ENCODE results near the gene SAMD15. TPM values are rescaled to one million over a fixed set of nuclear protein-coding genes. Genes with fewer than 3 reads are reported as not detected.

The SAMD15 gene
- total RNA-seq, 4 donors from 2014 or later, result 4.8 to 9.5 (median 7.3) TPM

- Histone ChIP-seq H3K27me3 (no peaks in the 10 kb centered on the region), H3K4me1 (no peaks in the 10 kb centered on the region), H3K27ac (no peak overlapping the region), H3K36me3 (peaks cover 14 to 25% of the 10 kb centered on the region in 2 donors), H3K4me3 (replicated peaks in 1 of 3) (no peak overlapping the region), H3K9me3 (no peaks in the 10 kb centered on the region)
- no peak for DNase-seq
- intact Hi-C loops (cut with DNase I), result no loop called here
- WGBS, 2 donors, result 85 to 97% methylated on average over 3 of the region's 3 CpGs
- TF ChIP-seq POLR2A (IDR thresholded peaks at IDR 0.05) (no peak), CTCF (IDR thresholded peaks at IDR 0.05) (no peak)
These were observed 32.7 kb upstream of the SAMD15 start for GRCh38 chr14:77344377-77344996.

- Histone ChIP-seq H3K27ac (no peak overlapping the region), H3K27me3 (no peaks in the 10 kb centered on the region), H3K9me3 (no peaks in the 10 kb centered on the region), H3K36me3 (peaks cover 9 to 15% of the 10 kb centered on the region in 2 donors), H3K4me3 (replicated peaks in 1 of 3) (no peak overlapping the region), H3K4me1 (no peaks in the 10 kb centered on the region)
- 83 to 88% methylated on average over 2 of the region's 2 CpGs for WGBS, 2 donors
- TF ChIP-seq POLR2A (IDR thresholded peaks at IDR 0.05) (no peak), CTCF (IDR thresholded peaks at IDR 0.05) (no peak)
- intact Hi-C loops (cut with DNase I), result no loop called here
- DNase-seq, result no peak
These were observed 30.7 kb upstream of the SAMD15 start for GRCh38 chr14:77346495-77346894.

- Histone ChIP-seq H3K27ac (no peak overlapping the region), H3K36me3 (peaks cover 2 to 7% of the 10 kb centered on the region in 2 donors), H3K27me3 (no peaks in the 10 kb centered on the region), H3K4me3 (replicated peaks in 1 of 3) (no peak overlapping the region), H3K4me1 (no peaks in the 10 kb centered on the region), H3K9me3 (no peaks in the 10 kb centered on the region)
- DNase-seq, result no peak
- 75 to 79% methylated on average over 3 of the region's 3 CpGs for WGBS, 2 donors
- no peak for TF ChIP-seq CTCF (IDR thresholded peaks at IDR 0.05)
- TF ChIP-seq POLR2A (IDR thresholded peaks at IDR 0.05), result no peak
- intact Hi-C loops (cut with DNase I), result no loop called here
These were observed 29.4 kb upstream of the SAMD15 start for GRCh38 chr14:77347751-77348150.

- no peak overlapping the region for H3K27ac ChIP-seq
- H3K36me3 ChIP-seq, result peaks cover 0 to 7% of the 10 kb centered on the region in 2 donors
- no peaks in the 10 kb centered on the region for H3K9me3 ChIP-seq
- no peak for DNase-seq
- H3K4me3 ChIP-seq (replicated peaks in 1 of 3), result no peak overlapping the region
- no peaks in the 10 kb centered on the region for H3K4me1 ChIP-seq
- TF ChIP-seq POLR2A (IDR thresholded peaks at IDR 0.05), result no peak
- no peak for TF ChIP-seq CTCF (IDR thresholded peaks at IDR 0.05)
- intact Hi-C loops (cut with DNase I), result no loop called here
- H3K27me3 ChIP-seq, result no peaks in the 10 kb centered on the region
- WGBS, 2 donors, result 91 to 93% methylated on average over 5 of the region's 5 CpGs
These were observed 23.6 kb upstream of the SAMD15 start for GRCh38 chr14:77353469-77354141.

GRCh38 chr14:77355811-77356210 is 21.4 kb upstream of the SAMD15 start:
- H3K27ac ChIP-seq, result no peak overlapping the region
- H3K9me3 ChIP-seq, result no peaks in the 10 kb centered on the region
- no peak for DNase-seq
- TF ChIP-seq CTCF (IDR thresholded peaks at IDR 0.05) (no peak), POLR2A (IDR thresholded peaks at IDR 0.05) (no peak)
- no peak overlapping the region for H3K4me3 ChIP-seq (replicated peaks in 1 of 3)
- H3K27me3 ChIP-seq, result no peaks in the 10 kb centered on the region
- 95 to 99% methylated on average over 4 of the region's 4 CpGs for WGBS, 2 donors
- H3K36me3 ChIP-seq, result peaks cover 0 to 1% of the 10 kb centered on the region in 2 donors
- H3K4me1 ChIP-seq, result no peaks in the 10 kb centered on the region
- intact Hi-C loops (cut with DNase I), result no loop called here
